Smooth muscle cell (in vitro differentiated cells): Measurements from ENCODE around the gene INO80. TPM values are rescaled to one million over a fixed set of nuclear protein-coding genes. Genes with fewer than 3 reads are reported as not detected.
"Not testable (repeated sequence)": the region's sequence is repeated elsewhere in the genome, so short reads cannot be mapped to it uniquely, and the experiment has no call there.

Source experiments
- DNase-seq: peaks from one replicate; lab custom pipeline; 2025; ENCODE audit not compliant: unreplicated experiment; lab: John Stamatoyannopoulos, UW
- H2AFZ ChIP-seq: fragments of 200-600 bp; sonication (generic); 2 replicates; pipeline ENCODE4 v1.6.0; 2016; ENCODE audit warnings: antibody characterized with exemption, low read depth, mild to moderate bottlenecking
- H3F3A ChIP-seq: fragments of 200-600 bp; sonication (generic); 2 replicates; pipeline ENCODE4 v1.6.0; 2017; ENCODE audit warnings: antibody characterized with exemption, low read depth
- H3K27ac ChIP-seq: fragments of 200-600 bp; sonication (generic); 2 replicates; pipeline ENCODE4 v1.5.1; 2016; ENCODE audit warnings: low read depth, mild to moderate bottlenecking
- H3K27me3 ChIP-seq: fragments of 200-600 bp; sonication (generic); 2 replicates; pipeline ENCODE4 v1.6.1; 2016; ENCODE audit warnings: low read depth, mild to moderate bottlenecking
- H3K36me3 ChIP-seq: fragments of 200-600 bp; sonication (generic); 2 replicates; pipeline ENCODE4 v1.5.1; 2016; ENCODE audit warnings: low read depth
- H3K4me1 ChIP-seq: fragments of 200-600 bp; sonication (generic); 2 replicates; pipeline ENCODE4 v1.5.1; 2016; ENCODE audit warnings: low read depth
- H3K4me2 ChIP-seq: fragments of 200-600 bp; sonication (generic); 2 replicates; pipeline ENCODE4 v1.6.0; 2016; ENCODE audit warnings: mild to moderate bottlenecking
- H3K4me3 ChIP-seq: fragments of 200-600 bp; sonication (generic); 2 replicates; pipeline ENCODE4 v1.5.1; 2016; ENCODE audit warnings: mild to moderate bottlenecking
- H3K79me2 ChIP-seq: fragments of 200-600 bp; sonication (generic); 2 replicates; pipeline ENCODE4 v1.6.0; 2016; ENCODE audit warnings: low read depth, mild to moderate bottlenecking
- H3K9ac ChIP-seq: fragments of 200-600 bp; sonication (generic); 2 replicates; pipeline ENCODE4 v1.6.0; 2016; ENCODE audit warnings: low read depth
- H3K9me3 ChIP-seq: fragments of 200-600 bp; sonication (generic); replicated peaks from 2 replicates; pipeline ENCODE4 v1.5.1; 2016; ENCODE audit warnings: low read depth
- H4K20me1 ChIP-seq: fragments of 200-600 bp; sonication (generic); 2 replicates; pipeline ENCODE4 v1.6.0; 2016; ENCODE audit warnings: low read depth
- CTCF ChIP-seq: fragments of 200-600 bp; sonication (generic); IDR thresholded peaks from 2 replicates; pipeline ENCODE4 v1.5.1; 2017; ENCODE audit warnings: borderline replicate concordance, mild to moderate bottlenecking, antibody characterized with exemption; ENCODE audit not compliant: insufficient read depth, poor library complexity, severe bottlenecking
- WGBS: methylation state at CpG from one replicate; pipeline ENCODE4 v1.1.7; 2016; ENCODE audit warnings: low lambda C conversion rate; 5-methylcytosine and 5-hydroxymethylcytosine counted together
- polyA plus RNA-seq: library from polyadenylated mRNA; unstranded; fragments of >200 nt; fragmentation: Nextera tagmentation; extraction: Ambion mirVana; gene quantifications from 2 replicates; pipeline ENCODE4 v1.2.1, GENCODE V29; 2016
- total RNA-seq: library from RNA; depleted of rRNA; stranded (reverse); fragments of >200 nt; gene quantifications from 2 replicates; pipeline ENCODE4 v1.2.3, GENCODE V29; 2014

The INO80 gene
- total and polyA plus RNA-seq, 2 experiments from 2014 or later: 4.4 to 8.3 TPM

GRCh38 chr15:40955930-40956540, 160.0 kb downstream of the INO80 start:
- Histone ChIP-seq H3K27me3 (no peaks in the 10 kb centered on the region), H3K4me2 (peak overlapping the region; percentile 75), H3K36me3 (no peaks in the 10 kb centered on the region), H4K20me1 (peaks cover 31% of the 10 kb centered on the region), H3K27ac (no peak overlapping the region), H3K4me1 (peaks cover 6% of the 10 kb centered on the region), H3K9me3 (no peaks in the 10 kb centered on the region), H3K79me2 (peaks cover 29% of the 10 kb centered on the region), H3K9ac (no peak overlapping the region), H3F3A (peaks cover 3% of the 10 kb centered on the region), H3K4me3 (no peak overlapping the region), H2AFZ (no peak overlapping the region)
- DNase-seq: no peak
- WGBS: 81% methylated on average over 3 of the region's 3 CpGs
- TF ChIP-seq CTCF: no peak

- Histone ChIP-seq H3K9me3 (no peaks in the 10 kb centered on the region), H3K27me3 (no peaks in the 10 kb centered on the region), H3K79me2 (peaks cover 29% of the 10 kb centered on the region), H2AFZ (no peak overlapping the region), H3K4me2 (peak overlapping the region; percentile 75), H3K36me3 (no peaks in the 10 kb centered on the region), H3K4me1 (peaks cover 6% of the 10 kb centered on the region), H3K9ac (no peak overlapping the region), H3K27ac (no peak overlapping the region), H4K20me1 (peaks cover 31% of the 10 kb centered on the region), H3K4me3 (no peak overlapping the region), H3F3A (peaks cover 3% of the 10 kb centered on the region)
- no peak for TF ChIP-seq CTCF
- 88% methylated on average over 20 of the region's 20 CpGs for WGBS
- no peak for DNase-seq
Measured at GRCh38 chr15:40955141-40955903, 160.8 kb downstream of the INO80 start.

GRCh38 chr15:40954158-40954848, 161.8 kb downstream of the INO80 start:
- peak overlapping the region; percentile 75 for H3K9ac ChIP-seq
- not testable (repeated sequence) for H3K9me3 ChIP-seq, H3K27me3 ChIP-seq, H3K36me3 ChIP-seq, H3K27ac ChIP-seq, DNase-seq, H3F3A ChIP-seq, H3K4me1 ChIP-seq
- 42% methylated on average over 8 of the region's 8 CpGs for WGBS
- peak overlapping the region; percentile 79 for H3K4me3 ChIP-seq
- H2AFZ ChIP-seq: peak overlapping the region; percentile 79
- H4K20me1 ChIP-seq: peaks cover 31% of the 10 kb centered on the region
- peaks cover 29% of the 10 kb centered on the region for H3K79me2 ChIP-seq
- H3K4me2 ChIP-seq: peak overlapping the region; percentile 93

GRCh38 chr15:40953713-40954074, 162.4 kb downstream of the INO80 start:
- H3K36me3 ChIP-seq: no peaks in the 10 kb centered on the region
- H3K79me2 ChIP-seq: peaks cover 29% of the 10 kb centered on the region
- peak overlapping the region; percentile 79 for H2AFZ ChIP-seq
- H4K20me1 ChIP-seq: peaks cover 31% of the 10 kb centered on the region
- H3K27ac ChIP-seq: peak overlapping the region; percentile 78
- WGBS: 1% methylated on average over 17 of the region's 17 CpGs
- H3K27me3 ChIP-seq: no peaks in the 10 kb centered on the region
- peak overlapping the region; percentile 79 for H3K4me3 ChIP-seq
- peak overlapping the region; percentile 75 for H3K9ac ChIP-seq
- peak overlapping the region; percentile 93 for H3K4me2 ChIP-seq
- peaks cover 3% of the 10 kb centered on the region for H3F3A ChIP-seq
- no peak for DNase-seq
- TF ChIP-seq CTCF: no peak
- H3K9me3 ChIP-seq: no peaks in the 10 kb centered on the region
- H3K4me1 ChIP-seq: no peaks in the 10 kb centered on the region
